Skeletal muscle satellite cell (primary cell): ENCODE data around the gene CCL18.

Source experiments
- H3K27me3 ChIP-seq: 2 replicates; pipeline ENCODE4 v1.7.0; 2013; ENCODE audit warnings: low read length; ENCODE audit not compliant: control insufficient read depth, insufficient read depth
- H3K36me3 ChIP-seq: 2 replicates; pipeline ENCODE4 v1.7.0; 2013; ENCODE audit warnings: mild to moderate bottlenecking, control low read depth, low read length; ENCODE audit not compliant: insufficient read depth
- H3K4me1 ChIP-seq: 2 replicates; pipeline ENCODE4 v1.7.0; 2013; ENCODE audit warnings: low read length; ENCODE audit not compliant: control insufficient read depth, insufficient read depth
- H3K4me2 ChIP-seq: 2 replicates; pipeline ENCODE4 v1.7.0; 2013; ENCODE audit warnings: mild to moderate bottlenecking, low read length
- H3K4me3 ChIP-seq: 2 replicates; pipeline ENCODE4 v1.7.0; 2013; ENCODE audit warnings: low read length
- H3K9ac ChIP-seq: 2 replicates; pipeline ENCODE4 v1.7.0; 2013; ENCODE audit warnings: mild to moderate bottlenecking, low read depth, low read length, moderate library complexity
- H3K9me3 ChIP-seq: replicated peaks from 2 replicates; pipeline ENCODE4 v1.7.0; 2013; ENCODE audit warnings: mild to moderate bottlenecking, control low read depth, low read length

CCL18 gene

GRCh38 chr17:36048066-36048465, 16.0 kb upstream of the CCL18 start:
- H3K9ac ChIP-seq, result no peak overlapping the region
- H3K27me3 ChIP-seq, result no peaks in the 10 kb centered on the region
- no peak overlapping the region for H3K4me3 ChIP-seq
- no peaks in the 10 kb centered on the region for H3K4me1 ChIP-seq
- H3K36me3 ChIP-seq, result no peaks in the 10 kb centered on the region
- no peak overlapping the region for H3K4me2 ChIP-seq
- H3K9me3 ChIP-seq, result no peaks in the 10 kb centered on the region

DNA sequence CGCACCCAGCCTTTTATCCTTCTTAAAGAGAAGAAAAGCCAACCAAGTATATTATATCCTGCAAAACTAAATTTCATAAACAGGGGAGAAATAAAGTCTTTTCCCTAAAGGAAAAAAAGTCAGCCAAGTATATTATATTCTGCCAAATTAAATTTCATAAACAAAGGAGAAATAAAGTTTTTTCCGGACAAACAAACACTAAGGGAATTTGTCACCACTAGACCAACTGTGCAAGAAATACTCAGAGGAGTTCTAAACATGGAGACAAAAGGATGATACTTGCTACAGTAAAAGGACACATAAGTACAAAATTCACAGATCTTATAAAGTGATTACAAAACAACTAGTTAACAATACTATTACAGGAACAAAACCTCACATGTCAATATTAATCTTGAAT, 14.4 kb upstream of the CCL18 start:
- Histone ChIP-seq H3K36me3 (no peaks in the 10 kb centered on the region), H3K4me1 (no peaks in the 10 kb centered on the region), H3K4me2 (no peak overlapping the region), H3K9ac (no peak overlapping the region), H3K27me3 (no peaks in the 10 kb centered on the region), H3K4me3 (no peak overlapping the region), H3K9me3 (no peaks in the 10 kb centered on the region)

DNA sequence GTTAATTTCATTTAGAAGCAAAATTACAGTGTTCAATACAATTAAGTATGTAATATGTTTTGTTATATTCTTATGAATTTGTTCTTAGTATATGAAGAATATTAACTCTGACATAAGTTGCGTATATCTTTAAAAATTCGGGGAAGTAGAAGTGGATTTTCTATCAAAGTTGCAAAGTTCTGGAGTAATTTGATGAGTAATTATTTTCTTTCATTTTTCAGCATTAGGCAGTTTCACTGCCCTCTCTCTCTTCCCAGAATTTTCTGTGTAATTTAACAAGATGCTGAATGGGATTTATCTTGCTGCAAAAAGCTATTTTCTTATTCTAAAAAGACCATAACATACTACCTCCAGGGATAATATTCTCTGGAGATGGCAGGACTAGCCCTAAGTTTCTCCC, 8.9 kb upstream of the CCL18 start:
- Histone ChIP-seq H3K9ac (no peak overlapping the region), H3K4me3 (no peak overlapping the region), H3K4me2 (no peak overlapping the region), H3K4me1 (no peaks in the 10 kb centered on the region), H3K27me3 (no peaks in the 10 kb centered on the region), H3K36me3 (no peaks in the 10 kb centered on the region), H3K9me3 (no peaks in the 10 kb centered on the region)

DNA sequence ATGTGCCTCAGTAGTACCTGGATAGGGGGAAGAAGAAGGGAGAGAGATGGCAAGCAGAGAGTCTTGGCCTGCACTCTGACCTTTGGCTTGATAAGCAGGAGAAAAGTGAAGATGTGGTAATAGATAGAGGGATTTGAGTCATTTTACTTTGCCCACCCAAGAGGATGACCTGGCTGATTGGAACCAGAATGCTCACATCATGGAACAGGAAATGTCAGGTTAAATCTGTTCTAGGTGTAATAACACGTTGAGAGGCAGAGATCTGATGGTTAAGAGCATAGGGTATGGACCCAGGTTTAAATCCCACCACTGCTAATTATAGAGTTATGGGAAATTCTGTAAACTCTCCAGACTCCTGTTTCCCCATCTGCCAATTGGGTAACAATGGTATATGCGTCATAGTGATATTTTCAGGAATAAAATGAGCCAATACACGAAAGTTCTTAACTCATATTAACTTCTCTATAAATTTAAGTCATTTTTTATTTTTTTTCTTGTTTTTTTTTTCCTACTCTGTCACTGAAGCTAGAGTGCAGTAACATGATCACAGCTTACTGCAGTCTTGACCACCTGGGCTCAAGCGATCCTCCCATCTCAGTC, 8.1 kb upstream of the CCL18 start:
- Histone ChIP-seq H3K9me3 (no peaks in the 10 kb centered on the region), H3K36me3 (no peaks in the 10 kb centered on the region), H3K4me2 (no peak overlapping the region), H3K27me3 (no peaks in the 10 kb centered on the region), H3K9ac (no peak overlapping the region), H3K4me1 (no peaks in the 10 kb centered on the region), H3K4me3 (no peak overlapping the region)

DNA sequence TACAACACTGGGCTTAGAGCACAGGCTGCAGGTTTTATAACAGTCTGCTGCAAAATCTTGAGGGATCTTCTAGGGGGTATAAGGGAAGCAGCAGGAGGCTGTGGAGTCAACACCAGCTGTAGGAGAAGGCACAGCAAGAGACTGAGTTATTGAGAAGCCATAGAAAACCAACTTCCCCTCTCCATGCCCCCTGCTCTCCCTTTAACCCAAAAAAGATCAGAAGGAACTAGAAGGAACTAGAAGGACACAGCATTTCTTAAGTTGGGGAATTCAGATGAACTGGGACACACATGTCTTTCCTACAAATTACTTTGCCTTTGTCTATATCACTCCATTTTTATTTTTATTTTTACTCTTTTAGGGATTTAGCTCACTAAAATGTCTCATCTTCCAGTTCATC, 6.2 kb upstream of the CCL18 start:
- no peaks in the 10 kb centered on the region for H3K36me3 ChIP-seq
- H3K9me3 ChIP-seq, result no peaks in the 10 kb centered on the region
- no peaks in the 10 kb centered on the region for H3K27me3 ChIP-seq
- H3K4me3 ChIP-seq, result no peak overlapping the region
- H3K9ac ChIP-seq, result no peak overlapping the region
- no peaks in the 10 kb centered on the region for H3K4me1 ChIP-seq
- H3K4me2 ChIP-seq, result no peak overlapping the region

DNA sequence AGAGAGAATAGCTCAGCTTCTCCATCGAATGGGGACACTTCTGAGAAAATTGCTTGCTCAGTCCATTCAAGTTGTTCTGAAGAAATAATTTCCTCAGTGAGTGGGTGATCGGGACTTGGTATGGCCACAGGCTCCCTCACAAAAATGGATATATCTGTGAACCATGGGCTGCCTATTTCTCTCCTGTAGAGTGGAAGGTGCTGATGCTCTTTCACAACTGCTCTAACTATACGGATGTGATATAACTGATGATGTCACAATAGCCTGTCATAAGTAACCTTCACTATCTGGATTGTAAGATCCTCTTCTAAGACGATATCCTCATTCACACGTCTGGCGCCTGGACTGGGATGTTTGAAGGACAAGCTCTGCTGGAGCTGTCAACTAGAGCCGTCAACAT, 4.7 kb upstream of the CCL18 start:
- Histone ChIP-seq H3K4me1 (no peaks in the 10 kb centered on the region), H3K27me3 (no peaks in the 10 kb centered on the region), H3K9me3 (no peaks in the 10 kb centered on the region), H3K4me3 (no peak overlapping the region), H3K36me3 (no peaks in the 10 kb centered on the region), H3K4me2 (no peak overlapping the region), H3K9ac (no peak overlapping the region)

GRCh38 chr17:36060816-36061215, 3.3 kb upstream of the CCL18 start:
- no peaks in the 10 kb centered on the region for H3K36me3 ChIP-seq
- H3K4me1 ChIP-seq, result no peaks in the 10 kb centered on the region
- no peak overlapping the region for H3K4me2 ChIP-seq
- H3K9ac ChIP-seq, result no peak overlapping the region
- no peaks in the 10 kb centered on the region for H3K9me3 ChIP-seq
- no peak overlapping the region for H3K4me3 ChIP-seq
- H3K27me3 ChIP-seq, result no peaks in the 10 kb centered on the region

DNA sequence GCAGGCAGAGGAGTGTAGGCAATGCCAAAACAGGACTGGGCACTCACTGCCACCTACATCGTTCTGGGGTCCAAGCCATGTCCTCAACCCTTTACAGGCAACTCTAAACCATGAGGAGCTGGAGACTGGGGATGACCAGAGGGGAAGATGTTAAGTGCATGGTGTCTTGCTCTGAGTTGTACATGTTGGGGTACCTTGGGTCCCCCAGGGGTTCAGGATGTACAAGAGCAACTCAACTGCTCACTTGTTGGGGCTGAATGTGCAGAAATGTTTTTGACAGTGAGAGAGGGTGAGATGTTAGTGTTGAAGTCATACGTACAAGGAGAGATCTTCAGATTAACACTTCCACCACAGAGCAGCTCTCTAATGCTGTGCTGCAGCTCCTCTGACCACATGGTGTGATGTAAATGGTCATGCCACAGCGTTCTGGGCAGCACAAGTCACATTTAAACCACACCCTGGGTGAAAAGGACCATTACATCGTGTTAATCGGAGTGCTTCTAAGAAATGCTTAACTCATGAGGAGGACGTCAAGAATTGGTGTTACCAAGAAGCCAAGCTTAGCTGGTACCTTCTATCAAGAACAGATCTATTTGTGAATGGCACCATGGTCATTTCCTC, 2.4 kb downstream of the CCL18 start:
- no peaks in the 10 kb centered on the region for H3K36me3 ChIP-seq
- H3K27me3 ChIP-seq, result no peaks in the 10 kb centered on the region
- H3K9ac ChIP-seq, result no peak overlapping the region
- H3K4me1 ChIP-seq, result no peaks in the 10 kb centered on the region
- H3K4me2 ChIP-seq, result no peak overlapping the region
- no peak overlapping the region for H3K4me3 ChIP-seq
- no peaks in the 10 kb centered on the region for H3K9me3 ChIP-seq

DNA sequence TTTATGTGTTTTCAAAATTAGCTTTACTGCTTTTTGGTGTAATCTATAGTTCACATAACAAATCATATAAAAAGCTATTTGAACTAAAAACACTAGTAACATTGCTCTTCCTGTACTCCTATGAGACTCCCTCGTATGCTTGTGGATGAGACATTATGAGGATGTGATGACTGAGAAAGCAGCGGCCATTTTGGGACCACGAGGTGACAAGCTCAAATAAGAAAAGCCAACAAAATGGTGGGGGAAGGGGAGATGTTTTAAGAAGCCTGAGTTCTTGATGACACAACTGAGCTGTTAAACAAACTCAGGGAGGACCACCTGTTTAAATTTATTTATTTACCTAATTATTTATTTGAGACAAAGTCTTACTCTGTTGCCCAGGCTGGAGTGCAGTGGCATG, 4.5 kb downstream of the CCL18 start:
- no peaks in the 10 kb centered on the region for H3K4me1 ChIP-seq
- H3K9ac ChIP-seq, result no peak overlapping the region
- H3K4me3 ChIP-seq, result no peak overlapping the region
- H3K27me3 ChIP-seq, result peaks cover 6% of the 10 kb centered on the region
- H3K9me3 ChIP-seq, result no peaks in the 10 kb centered on the region
- no peaks in the 10 kb centered on the region for H3K36me3 ChIP-seq
- no peak overlapping the region for H3K4me2 ChIP-seq

GRCh38 chr17:36069136-36069535, 5.1 kb downstream of the CCL18 start:
- no peak overlapping the region for H3K4me3 ChIP-seq
- H3K9me3 ChIP-seq, result no peaks in the 10 kb centered on the region
- no peak overlapping the region for H3K9ac ChIP-seq
- no peaks in the 10 kb centered on the region for H3K4me1 ChIP-seq
- peaks cover 6% of the 10 kb centered on the region for H3K27me3 ChIP-seq
- no peaks in the 10 kb centered on the region for H3K36me3 ChIP-seq
- no peak overlapping the region for H3K4me2 ChIP-seq

DNA sequence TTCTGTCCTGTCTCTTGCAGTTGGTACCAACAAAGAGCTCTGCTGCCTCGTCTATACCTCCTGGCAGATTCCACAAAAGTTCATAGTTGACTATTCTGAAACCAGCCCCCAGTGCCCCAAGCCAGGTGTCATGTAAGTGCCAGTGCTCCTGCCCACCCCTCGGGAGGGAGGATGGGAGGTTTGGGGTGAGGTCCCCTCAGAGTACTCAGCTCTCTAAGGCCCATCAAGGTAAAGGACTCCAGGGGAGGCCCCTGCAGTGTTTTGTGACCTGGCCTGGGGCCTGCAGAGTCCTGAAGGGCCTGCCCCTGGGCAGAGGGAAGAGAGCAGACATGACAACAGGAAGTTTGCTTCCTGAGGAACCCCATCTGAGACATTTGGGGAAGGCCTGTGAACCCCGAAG, 6.4 kb downstream of the CCL18 start:
- peaks cover 6% of the 10 kb centered on the region for H3K27me3 ChIP-seq
- no peaks in the 10 kb centered on the region for H3K36me3 ChIP-seq
- no peak overlapping the region for H3K4me3 ChIP-seq
- H3K4me1 ChIP-seq, result no peaks in the 10 kb centered on the region
- no peak overlapping the region for H3K4me2 ChIP-seq
- no peaks in the 10 kb centered on the region for H3K9me3 ChIP-seq
- H3K9ac ChIP-seq, result no peak overlapping the region

DNA sequence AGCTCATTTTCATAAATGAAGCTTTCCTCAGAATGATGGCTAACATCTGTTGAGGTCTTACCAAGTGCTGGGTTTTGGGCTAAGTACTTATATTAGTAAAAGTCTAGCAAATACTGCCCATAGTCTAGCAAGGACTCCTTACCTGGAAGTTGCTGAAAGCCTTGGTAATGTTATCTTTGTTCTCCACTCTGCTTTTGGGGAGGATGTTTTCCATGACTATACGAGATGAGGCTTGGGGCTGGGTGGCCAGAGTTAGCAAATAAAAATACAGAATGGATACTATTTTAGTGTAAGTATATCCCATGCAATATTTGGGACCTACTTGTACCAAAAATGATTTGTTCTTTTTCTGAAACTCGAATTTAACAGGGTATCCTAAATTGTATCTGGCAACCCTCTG, 7.7 kb downstream of the CCL18 start:
- peaks cover 6% of the 10 kb centered on the region for H3K27me3 ChIP-seq
- H3K9me3 ChIP-seq, result no peaks in the 10 kb centered on the region
- no peak overlapping the region for H3K4me3 ChIP-seq
- H3K4me1 ChIP-seq, result no peaks in the 10 kb centered on the region
- no peak overlapping the region for H3K9ac ChIP-seq
- no peaks in the 10 kb centered on the region for H3K36me3 ChIP-seq
- no peak overlapping the region for H3K4me2 ChIP-seq
